GM12872 (cell line): ENCODE results near the gene HBE1.

ENCODE experiments used
- CTCF ChIP-seq: IDR thresholded peaks from 3 replicates; pipeline ENCODE4 v1.5.1; 2011; ENCODE audit warnings: low read depth, mild to moderate bottlenecking, low read length, moderate library complexity; ENCODE audit not compliant: insufficient read depth

The HBE1 gene

GRCh38 chr11:5247472-5248192, 22.1 kb downstream of the HBE1 start:
- no peak for TF ChIP-seq CTCF

GRCh38 chr11:5246772-5247471, 22.8 kb downstream of the HBE1 start:
- no peak for TF ChIP-seq CTCF

- no peak for TF ChIP-seq CTCF
Measured at GRCh38 chr11:5245155-5245554, 24.6 kb downstream of the HBE1 start.

GRCh38 chr11:5243816-5244180, 25.9 kb downstream of the HBE1 start:
- TF ChIP-seq CTCF, result no peak

- TF ChIP-seq CTCF, result no peak
Measured at GRCh38 chr11:5242933-5243815, 26.6 kb downstream of the HBE1 start.

GRCh38 chr11:5242208-5242607, 27.5 kb downstream of the HBE1 start:
- no peak for TF ChIP-seq CTCF

- TF ChIP-seq CTCF, result no peak
Measured at GRCh38 chr11:5241458-5241857, 28.3 kb downstream of the HBE1 start.
